Endothelial cell of umbilical vein (primary cell): ENCODE measurements around the gene MROH8. TPM values are rescaled to one million over a fixed set of nuclear protein-coding genes. Genes with fewer than 3 reads are reported as not detected.

ENCODE experiments used
- BruUV-seq: library from RNA; stranded (reverse); fragments of 400-500 nt; replicated peaks from 2 replicates; lab custom pipeline; 2021; lab: Mats Ljungman, UMichigan
- CTCF ChIA-PET: fragments of 300-600, 350-600 bp; sonication (Branson Sonifier 250); formaldehyde crosslinking; loops from one replicate; lab custom pipeline; 2021; ENCODE audit warnings: antibody characterized with exemption, inconsistent platforms; lab: Charles Lee
- POLR2A ChIA-PET: fragments of 300-600, 350-600 bp; sonication (Branson Sonifier 250); formaldehyde crosslinking; loops from one replicate; lab custom pipeline; 2021; ENCODE audit warnings: antibody characterized with exemption, inconsistent platforms; lab: Charles Lee
- DNase-seq: peaks from one replicate; pipeline ENCODE4 v3.0.0-alpha.2; 2011; ENCODE audit warnings: low read depth, low spot score
- FAIRE-seq: peaks from 2 replicates; lab custom pipeline; 2011; peaks lifted over from hg19 to GRCh38; lab: Jason Lieb, UNC
- H2AFZ ChIP-seq: 2 replicates; pipeline ENCODE4 v1.6.0; 2012; ENCODE audit warnings: low read depth, low read length, control low read depth, inconsistent platforms
- H3K27ac ChIP-seq: 2 replicates; pipeline ENCODE4 v1.5.1; 2011; ENCODE audit warnings: low read depth, mild to moderate bottlenecking, control low read depth, low read length, moderate library complexity; ENCODE audit not compliant: insufficient read depth
- H3K27me3 ChIP-seq, 2 experiments: 2 replicates each; pipeline versions ENCODE4 v1.6.0 to v1.6.1; 2011; ENCODE audit warnings: low read length in 2 of 2, mixed read lengths in 1 of 2; ENCODE audit not compliant: control insufficient read depth in 2 of 2, insufficient read depth in 2 of 2
- H3K36me3 ChIP-seq, 2 experiments: 2 replicates in 1 of 2; 3 replicates in 1 of 2; pipeline ENCODE4 v1.5.1; 2011; ENCODE audit warnings: low read length in 2 of 2, mild to moderate bottlenecking in 1 of 2, moderate library complexity in 1 of 2; ENCODE audit not compliant: control insufficient read depth in 2 of 2, insufficient read depth in 2 of 2; ENCODE audit errors: extremely low read depth in 1 of 2
- H3K4me1 ChIP-seq: 3 replicates; pipeline ENCODE4 v1.5.1; 2011; ENCODE audit warnings: mild to moderate bottlenecking, low read length; ENCODE audit not compliant: control insufficient read depth, insufficient read depth; ENCODE audit errors: extremely low read depth
- H3K4me2 ChIP-seq: 2 replicates; pipeline ENCODE4 v1.6.1; 2011; ENCODE audit warnings: low read length, control low read depth, mixed read lengths; ENCODE audit not compliant: insufficient read depth
- H3K4me3 ChIP-seq, 3 experiments: fragments of 200-600 bp in 1 of 3; sonication (generic), shearing (Covaris generic) in 1 of 3; replicated peaks in 1 of 3; 2 replicates each; pipeline ENCODE4 v1.5.1; 2011 to 2016; ENCODE audit warnings: control low read depth in 3 of 3, low read length in 3 of 3, mild to moderate bottlenecking in 2 of 3, inconsistent platforms in 1 of 3, low read depth in 1 of 3, moderate library complexity in 1 of 3; ENCODE audit not compliant: insufficient read depth in 1 of 3
- H3K79me2 ChIP-seq: 2 replicates; pipeline ENCODE4 v1.6.0; 2012; ENCODE audit warnings: low read length, inconsistent platforms; ENCODE audit not compliant: control insufficient read depth, insufficient read depth
- H3K9ac ChIP-seq: replicated peaks from 2 replicates; pipeline ENCODE3; 2011; ENCODE audit warnings: low read length, control low read depth; ENCODE audit not compliant: insufficient read depth; ENCODE audit errors: extremely low read depth
- H3K9me1 ChIP-seq: replicated peaks from 3 replicates; pipeline ENCODE4 v1.6.0; 2011; ENCODE audit warnings: mild to moderate bottlenecking, low read length; ENCODE audit not compliant: control insufficient read depth, insufficient read depth; ENCODE audit errors: extremely low read depth
- H3K9me3 ChIP-seq: replicated peaks from 2 replicates; pipeline ENCODE4 v1.5.1; 2012; ENCODE audit warnings: low read length, inconsistent platforms; ENCODE audit not compliant: control insufficient read depth, insufficient read depth
- H4K20me1 ChIP-seq: replicated peaks from 2 replicates; pipeline ENCODE3; 2011; ENCODE audit warnings: mild to moderate bottlenecking, low read length; ENCODE audit not compliant: control insufficient read depth, insufficient read depth; ENCODE audit errors: extremely low read depth
- CTCF ChIP-seq, 2 donors: IDR thresholded peaks; 1 replicate in 1 of 2; 2 replicates in 1 of 2; pipeline ENCODE4 v1.5.1; 2011; ENCODE audit warnings: low read length in 2 of 2, mild to moderate bottlenecking in 2 of 2, moderate library complexity in 2 of 2, control low read depth in 1 of 2, inconsistent platforms in 1 of 2, low read depth in 1 of 2; ENCODE audit not compliant: insufficient read depth in 1 of 2; ENCODE audit errors: extremely low read depth in 1 of 2
- EZH2 ChIP-seq: IDR thresholded peaks from 2 replicates; pipeline ENCODE4 v1.6.1; 2012; ENCODE audit warnings: borderline replicate concordance, low read depth, mild to moderate bottlenecking, moderate library complexity, low read length, inconsistent platforms; ENCODE audit not compliant: severe bottlenecking
- FOS ChIP-seq: IDR thresholded peaks from 2 replicates; pipeline ENCODE4 v1.6.1; 2011; ENCODE audit warnings: mild to moderate bottlenecking, low read length, moderate library complexity, borderline replicate concordance; ENCODE audit not compliant: insufficient read depth
- GATA2 ChIP-seq: IDR thresholded peaks from 2 replicates; pipeline ENCODE4 v1.7.0; 2011; ENCODE audit warnings: low read depth, mild to moderate bottlenecking, moderate library complexity, mixed read lengths, low read length; ENCODE audit not compliant: insufficient read length, insufficient read depth
- JUN ChIP-seq: IDR thresholded peaks from 2 replicates; pipeline ENCODE4 v1.6.1; 2011; ENCODE audit warnings: borderline replicate concordance, low read depth; ENCODE audit not compliant: insufficient read length, insufficient read depth
- MYC ChIP-seq: IDR thresholded peaks from one replicate; pipeline ENCODE4 v1.6.1; 2011; ENCODE audit warnings: mild to moderate bottlenecking, low read depth, low read length
- POLR2A ChIP-seq: IDR thresholded peaks from 2 replicates; pipeline ENCODE4 v1.6.1; 2012; ENCODE audit warnings: low read depth, mild to moderate bottlenecking, control low read depth, low read length
- POLR2AphosphoS5 ChIP-seq: IDR thresholded peaks from 2 replicates; pipeline ENCODE4 v1.6.1; 2012; ENCODE audit warnings: low read depth, mild to moderate bottlenecking, control low read depth, low read length, moderate library complexity; ENCODE audit not compliant: insufficient read depth
- dilution Hi-C: fragments of 300-500 bp; cut with MboI; formaldehyde crosslinking; loops from one replicate; pipeline ENCODE4 v1.15.0; 2019; ENCODE audit warnings: low sequenced_read_pairs; ENCODE audit not compliant: extremely low pct_ligation_motif_present
- intact Hi-C: fragments of 100-400 bp; cut with micrococcal nuclease; formaldehyde crosslinking; loops from one replicate; pipeline ENCODE4 v1.10.0; 2022
- polyA plus RNA-seq, 4 experiments: library from polyadenylated mRNA; depleted of rRNA in 3 of 4; stranded (reverse) in 3 of 4; unstranded in 1 of 4; fragments of >200 nt; gene quantifications; 2 replicates each; pipeline versions ENCODE4 v1.2.1 to v1.2.3, GENCODE V29; 2011 to 2012; ENCODE audit warnings: missing spikeins in 1 of 4
- total RNA-seq: library from RNA; stranded (reverse); gene quantifications from 2 replicates; pipeline ENCODE4 v1.2.3, GENCODE V29; 2021
- TF ChIP-seq, protein P1 (sequence below): IDR thresholded peaks from 2 replicates; pipeline ENCODE4 v1.6.1; 2011; ENCODE audit not compliant: insufficient read depth, insufficient read length

Gene MROH8
- total and polyA plus RNA-seq, 2 donors (not counting 3 experiments of a cell fraction or from before 2014, with no cell fraction given) = 1.3 to 1.5 TPM

GRCh38 chr20:37198932-37199660 lies 19.7 kb upstream of the MROH8 start:
- dilution Hi-C loops = no loop called here
- CTCF ChIA-PET = interaction anchor here (2.2 kb wide), 1 partner anchor 8 kb away, joined by 14 read pairs; no protein-coding TSS in a partner anchor
- no peak for FAIRE-seq

More at GRCh38 chr20:37198932-37199660, 19.7 kb upstream of the MROH8 start:
- H3K4me2 ChIP-seq = no peak overlapping the region
- no peaks in the 10 kb centered on the region for H3K27me3 ChIP-seq
- no TSS peak for BruUV-seq
- H3K9me1 ChIP-seq = no peaks in the 10 kb centered on the region
- POLR2A ChIA-PET = no interaction called here
- H3K9ac ChIP-seq = no peak overlapping the region
- H3K27ac ChIP-seq = no peak overlapping the region
- peaks cover 63% of the 10 kb centered on the region for H3K79me2 ChIP-seq
- DNase-seq = no peak
- H3K4me3 ChIP-seq = no peak overlapping the region
- H3K4me1 ChIP-seq = no peaks in the 10 kb centered on the region
- H2AFZ ChIP-seq = no peak overlapping the region
- H3K9me3 ChIP-seq = no peaks in the 10 kb centered on the region
- peaks cover 26 to 35% of the 10 kb centered on the region in 2 experiments for H3K36me3 ChIP-seq
- H4K20me1 ChIP-seq = peaks cover 2% of the 10 kb centered on the region
- no peak for TF ChIP-seq CTCF (IDR thresholded peaks at IDR 0.05; ENCODE audit: extremely low read depth in 1 of 2, insufficient read depth in 1 of 2, low read depth in 1 of 2, low read length in 2 of 2)
- TF ChIP-seq, protein P1, sequence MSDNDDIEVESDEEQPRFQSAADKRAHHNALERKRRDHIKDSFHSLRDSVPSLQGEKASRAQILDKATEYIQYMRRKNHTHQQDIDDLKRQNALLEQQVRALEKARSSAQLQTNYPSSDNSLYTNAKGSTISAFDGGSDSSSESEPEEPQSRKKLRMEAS = no peak
- no peak for TF ChIP-seq MYC
- TF ChIP-seq GATA2 = no peak
- TF ChIP-seq EZH2 = no peak
- no peak for TF ChIP-seq FOS
- no peak for TF ChIP-seq POLR2AphosphoS5
- TF ChIP-seq JUN = no peak
- no peak for TF ChIP-seq POLR2A
- intact Hi-C loops = no loop called here
